Ecto neural progenitor cell (in vitro differentiated cells): ENCODE results near the gene TRABD2B.

ENCODE experiments used
- DNase-seq: peaks from one replicate; pipeline ENCODE4 v3.0.0-alpha.2; 2018; ENCODE audit warnings: low spot score

The TRABD2B gene

GRCh38 chr1:47794530-47794929, 202.7 kb downstream of the TRABD2B start:
- DNase-seq: no peak

- no peak for DNase-seq
These were observed 203.1 kb downstream of the TRABD2B start for GRCh38 chr1:47794081-47794480.

- no peak for DNase-seq
These were observed 203.6 kb downstream of the TRABD2B start for GRCh38 chr1:47793563-47793962.

GRCh38 chr1:47792779-47793178, 204.4 kb downstream of the TRABD2B start:
- no peak for DNase-seq

GRCh38 chr1:47791879-47792608, 205.1 kb downstream of the TRABD2B start:
- DNase-seq: no peak

- DNase-seq: no peak
These were observed 208.4 kb downstream of the TRABD2B start for GRCh38 chr1:47788761-47789160.

GRCh38 chr1:47787560-47787959, 209.6 kb downstream of the TRABD2B start:
- DNase-seq: no peak

GRCh38 chr1:47786316-47786715, 210.9 kb downstream of the TRABD2B start:
- DNase-seq: no peak

GRCh38 chr1:47785561-47786271, 211.5 kb downstream of the TRABD2B start:
- DNase-seq: peak; percentile 54

- no peak for DNase-seq
These were observed 212.1 kb downstream of the TRABD2B start for GRCh38 chr1:47785118-47785517.

GRCh38 chr1:47784497-47784822, 212.7 kb downstream of the TRABD2B start:
- DNase-seq: no peak

GRCh38 chr1:47783638-47784496, 213.3 kb downstream of the TRABD2B start:
- no peak for DNase-seq

GRCh38 chr1:47782414-47783166, 214.6 kb downstream of the TRABD2B start:
- no peak for DNase-seq

GRCh38 chr1:47781171-47781959, 215.8 kb downstream of the TRABD2B start:
- no peak for DNase-seq

GRCh38 chr1:47780469-47780995, 216.7 kb downstream of the TRABD2B start:
- DNase-seq: no peak

- DNase-seq: no peak
These were observed 217.6 kb downstream of the TRABD2B start for GRCh38 chr1:47779613-47780012.

GRCh38 chr1:47778280-47778679, 218.9 kb downstream of the TRABD2B start:
- no peak for DNase-seq

- DNase-seq: no peak
These were observed 219.9 kb downstream of the TRABD2B start for GRCh38 chr1:47777322-47777721.

- no peak for DNase-seq
These were observed 220.5 kb downstream of the TRABD2B start for GRCh38 chr1:47776667-47777131.

GRCh38 chr1:47774986-47775834, 222.0 kb downstream of the TRABD2B start:
- no peak for DNase-seq
